ENCODE results near the gene IFNL1. TPM values are rescaled to one million over a fixed set of nuclear protein-coding genes. Genes with fewer than 3 reads are reported as not detected.

IFNL1 gene
- total and polyA plus RNA-seq, 4 donors: not detected

- TF ChIP-seq RAD21 (IDR thresholded peaks at IDR 0.05): peak in 1 of 2 donors; percentile 22
- no peak for TF ChIP-seq ZBTB33 (IDR thresholded peaks at IDR 0.05)
- peak; percentile 41 for TF ChIP-seq YY1 (IDR thresholded peaks at IDR 0.05)
- TF ChIP-seq NR2F2 (IDR thresholded peaks at IDR 0.05): no peak
- no peak for TF ChIP-seq TAF1 (conservative IDR thresholded peaks at IDR 0.05)
- peak; percentile 40 to 65 for TF ChIP-seq HNF4A (conservative IDR thresholded peaks at IDR 0.05)
- TF ChIP-seq HNF4G (IDR thresholded peaks at IDR 0.05): no peak
- peak; percentile 60 for TF ChIP-seq SP1 (IDR thresholded peaks at IDR 0.05)
- peak; percentile 37 to 67 for TF ChIP-seq RXRA (IDR thresholded peaks at IDR 0.05)
- H3K9ac ChIP-seq (ENCODE audit: low read depth in 1 of 2, low read length in 2 of 2): no peak overlapping the region
- no peaks in the 10 kb centered on the region for H3K9me3 ChIP-seq (ENCODE audit: control insufficient read depth in 4 of 4, low read length in 3 of 4)
- no peaks in the 10 kb centered on the region for H3K36me3 ChIP-seq (ENCODE audit: control insufficient read depth in 4 of 4, insufficient read depth in 3 of 4, low read depth in 1 of 4, low read length in 3 of 4)
- no peak overlapping the region for H3K4me3 ChIP-seq (ENCODE audit: low read depth in 1 of 3, low read length in 3 of 3)
- H3K27me3 ChIP-seq (ENCODE audit: control insufficient read depth in 4 of 4, insufficient read depth in 4 of 4, low read length in 3 of 4): no peaks in the 10 kb centered on the region
- DNase-seq (ENCODE audit: low spot score): no peak
- peak overlapping the region; percentile 51 to 74 for H3K27ac ChIP-seq (ENCODE audit: low read depth in 1 of 2, low read length in 2 of 2)
- whole genome bisulfite sequencing: 43% methylated on average over 7 of the region's 7 CpGs
- peaks cover 0 to 3% (median 0%) of the 10 kb centered on the region in 4 donors for H3K4me1 ChIP-seq (ENCODE audit: control insufficient read depth in 4 of 4, insufficient read depth in 4 of 4, low read length in 3 of 4)
Observed at GRCh38 chr19:39277598-39277997, 18.6 kb upstream of the IFNL1 start.

- Histone ChIP-seq H3K9me3 (ENCODE audit: control insufficient read depth in 4 of 4, low read length in 3 of 4) (no peaks in the 10 kb centered on the region), H3K4me3 (ENCODE audit: low read depth in 1 of 3, low read length in 3 of 3) (no peak overlapping the region), H3K36me3 (ENCODE audit: control insufficient read depth in 4 of 4, insufficient read depth in 3 of 4, low read depth in 1 of 4, low read length in 3 of 4) (no peaks in the 10 kb centered on the region), H3K4me1 (ENCODE audit: control insufficient read depth in 4 of 4, insufficient read depth in 4 of 4, low read length in 3 of 4) (peaks cover 0 to 3% (median 0%) of the 10 kb centered on the region in 4 donors), H3K27ac (ENCODE audit: low read depth in 1 of 2, low read length in 2 of 2) (no peak overlapping the region), H3K27me3 (ENCODE audit: control insufficient read depth in 4 of 4, insufficient read depth in 4 of 4, low read length in 3 of 4) (no peaks in the 10 kb centered on the region), H3K9ac (ENCODE audit: low read depth in 1 of 2, low read length in 2 of 2) (no peak overlapping the region)
- no peak for DNase-seq (ENCODE audit: low spot score)
- 67% methylated on average over 1 of the region's 1 CpG for WGBS
- TF ChIP-seq RAD21 (IDR thresholded peaks at IDR 0.05) (no peak), TAF1 (conservative IDR thresholded peaks at IDR 0.05) (no peak), CTCF (IDR thresholded peaks at IDR 0.05; ENCODE audit: low read depth, low read length, missing input control) (no peak), ATF3 (IDR thresholded peaks at IDR 0.05) (no peak)
Observed at GRCh38 chr19:39282021-39282420, 14.2 kb upstream of the IFNL1 start.

- 83% methylated on average over 1 of the region's 1 CpG for WGBS
- no peak overlapping the region for H3K9ac ChIP-seq (ENCODE audit: low read depth in 1 of 2, low read length in 2 of 2)
- H3K4me3 ChIP-seq (ENCODE audit: low read depth in 1 of 3, low read length in 3 of 3): no peak overlapping the region
- TF ChIP-seq FOXA2 (IDR thresholded peaks at IDR 0.05) (no peak), HNF4G (IDR thresholded peaks at IDR 0.05) (no peak), REST (IDR thresholded peaks at IDR 0.05) (no peak), ZBTB33 (IDR thresholded peaks at IDR 0.05) (no peak), TAF1 (conservative IDR thresholded peaks at IDR 0.05) (no peak), GABPA (IDR thresholded peaks at IDR 0.05 in 1 of 2, conservative IDR thresholded peaks at IDR 0.05 in 1 of 2) (no peak), SP1 (IDR thresholded peaks at IDR 0.05) (no peak)
- no peaks in the 10 kb centered on the region for H3K36me3 ChIP-seq (ENCODE audit: control insufficient read depth in 4 of 4, insufficient read depth in 3 of 4, low read depth in 1 of 4, low read length in 3 of 4)
- H3K9me3 ChIP-seq (ENCODE audit: control insufficient read depth in 4 of 4, low read length in 3 of 4): no peaks in the 10 kb centered on the region
- H3K27me3 ChIP-seq (ENCODE audit: control insufficient read depth in 4 of 4, insufficient read depth in 4 of 4, low read length in 3 of 4): no peaks in the 10 kb centered on the region
- no peaks in the 10 kb centered on the region for H3K4me1 ChIP-seq (ENCODE audit: control insufficient read depth in 4 of 4, insufficient read depth in 4 of 4, low read length in 3 of 4)
- H3K27ac ChIP-seq (ENCODE audit: low read depth in 1 of 2, low read length in 2 of 2): no peak overlapping the region
- no peak for DNase-seq (ENCODE audit: low spot score)
Observed at GRCh38 chr19:39284032-39284431, 12.2 kb upstream of the IFNL1 start.
